OCI-M1 (cell line): ENCODE data around the gene SYNE3.

ENCODE experiments used
- DNase-seq: peaks from one replicate; lab custom pipeline; 2025; lab: John Stamatoyannopoulos, UW

Gene SYNE3

GRCh38 chr14:95540236-95540855, 23.9 kb upstream of the SYNE3 start:
- DNase-seq: no peak

- no peak for DNase-seq
Observed at GRCh38 chr14:95538801-95539509, 22.5 kb upstream of the SYNE3 start.

- no peak for DNase-seq
Observed at GRCh38 chr14:95537298-95538089, 21.0 kb upstream of the SYNE3 start.

GRCh38 chr14:95536671-95537070, 20.2 kb upstream of the SYNE3 start:
- DNase-seq: no peak

GRCh38 chr14:95536036-95536593, 19.7 kb upstream of the SYNE3 start:
- DNase-seq: no peak

- DNase-seq: no peak
Observed at GRCh38 chr14:95535226-95536021, 19.0 kb upstream of the SYNE3 start.

GRCh38 chr14:95534299-95535225, 18.1 kb upstream of the SYNE3 start, which contains the start of gene GLRX5:
Gene GLRX5 (plus strand): TSS chr14:95535050. CDS start chr14:95535090, 40 bp downstream.
- peak; percentile 98 for DNase-seq

- peak; percentile 46 for DNase-seq
Observed at GRCh38 chr14:95533822-95534221, 17.4 kb upstream of the SYNE3 start.

GRCh38 chr14:95533391-95533821, 17.0 kb upstream of the SYNE3 start:
- peak; percentile 64 for DNase-seq

- DNase-seq: peak; percentile 34
Observed at GRCh38 chr14:95531969-95532368, 15.5 kb upstream of the SYNE3 start.

GRCh38 chr14:95531473-95531872, 15.0 kb upstream of the SYNE3 start:
- DNase-seq: peak; percentile 27

GRCh38 chr14:95530473-95531276, 14.2 kb upstream of the SYNE3 start:
- no peak for DNase-seq

GRCh38 chr14:95529216-95529615, 12.8 kb upstream of the SYNE3 start:
- no peak for DNase-seq

- DNase-seq: peak; percentile 87
Observed at GRCh38 chr14:95527387-95528002, 11.0 kb upstream of the SYNE3 start.

GRCh38 chr14:95526483-95527386, 10.3 kb upstream of the SYNE3 start:
- DNase-seq: peak; percentile 81

GRCh38 chr14:95525999-95526398, 9.5 kb upstream of the SYNE3 start:
- DNase-seq: no peak

GRCh38 chr14:95524706-95525512, 8.5 kb upstream of the SYNE3 start:
- DNase-seq: peak; percentile 32
